Smooth muscle cell (in vitro differentiated cells): ENCODE data around the gene CST9L. TPM values are rescaled to one million over a fixed set of nuclear protein-coding genes. Genes with fewer than 3 reads are reported as not detected.

Experiments
- DNase-seq: peaks from one replicate; lab custom pipeline; 2025; ENCODE audit not compliant: unreplicated experiment; lab: John Stamatoyannopoulos, UW
- H2AFZ ChIP-seq: fragments of 200-600 bp; sonication (generic); 2 replicates; pipeline ENCODE4 v1.6.0; 2016; ENCODE audit warnings: antibody characterized with exemption, low read depth, mild to moderate bottlenecking
- H3F3A ChIP-seq: fragments of 200-600 bp; sonication (generic); 2 replicates; pipeline ENCODE4 v1.6.0; 2017; ENCODE audit warnings: antibody characterized with exemption, low read depth
- H3K27ac ChIP-seq: fragments of 200-600 bp; sonication (generic); 2 replicates; pipeline ENCODE4 v1.5.1; 2016; ENCODE audit warnings: low read depth, mild to moderate bottlenecking
- H3K27me3 ChIP-seq: fragments of 200-600 bp; sonication (generic); 2 replicates; pipeline ENCODE4 v1.6.1; 2016; ENCODE audit warnings: low read depth, mild to moderate bottlenecking
- H3K36me3 ChIP-seq: fragments of 200-600 bp; sonication (generic); 2 replicates; pipeline ENCODE4 v1.5.1; 2016; ENCODE audit warnings: low read depth
- H3K4me1 ChIP-seq: fragments of 200-600 bp; sonication (generic); 2 replicates; pipeline ENCODE4 v1.5.1; 2016; ENCODE audit warnings: low read depth
- H3K4me2 ChIP-seq: fragments of 200-600 bp; sonication (generic); 2 replicates; pipeline ENCODE4 v1.6.0; 2016; ENCODE audit warnings: mild to moderate bottlenecking
- H3K4me3 ChIP-seq: fragments of 200-600 bp; sonication (generic); 2 replicates; pipeline ENCODE4 v1.5.1; 2016; ENCODE audit warnings: mild to moderate bottlenecking
- H3K79me2 ChIP-seq: fragments of 200-600 bp; sonication (generic); 2 replicates; pipeline ENCODE4 v1.6.0; 2016; ENCODE audit warnings: low read depth, mild to moderate bottlenecking
- H3K9ac ChIP-seq: fragments of 200-600 bp; sonication (generic); 2 replicates; pipeline ENCODE4 v1.6.0; 2016; ENCODE audit warnings: low read depth
- H3K9me3 ChIP-seq: fragments of 200-600 bp; sonication (generic); replicated peaks from 2 replicates; pipeline ENCODE4 v1.5.1; 2016; ENCODE audit warnings: low read depth
- H4K20me1 ChIP-seq: fragments of 200-600 bp; sonication (generic); 2 replicates; pipeline ENCODE4 v1.6.0; 2016; ENCODE audit warnings: low read depth
- WGBS: methylation state at CpG from one replicate; pipeline ENCODE4 v1.1.7; 2016; ENCODE audit warnings: low lambda C conversion rate; 5-methylcytosine and 5-hydroxymethylcytosine counted together
- polyA plus RNA-seq: library from polyadenylated mRNA; unstranded; fragments of >200 nt; fragmentation: Nextera tagmentation; extraction: Ambion mirVana; gene quantifications from 2 replicates; pipeline ENCODE4 v1.2.1, GENCODE V29; 2016
- total RNA-seq: library from RNA; depleted of rRNA; stranded (reverse); fragments of >200 nt; gene quantifications from 2 replicates; pipeline ENCODE4 v1.2.3, GENCODE V29; 2014
- TF ChIP-seq, protein P1 (sequence below): fragments of 200-600 bp; sonication (generic); IDR thresholded peaks from 2 replicates; pipeline ENCODE4 v1.5.1; 2017; ENCODE audit warnings: borderline replicate concordance, mild to moderate bottlenecking, antibody characterized with exemption; ENCODE audit not compliant: insufficient read depth, poor library complexity, severe bottlenecking

CST9L gene
- total and polyA plus RNA-seq, 2 experiments from 2014 or later = not detected

DNA sequence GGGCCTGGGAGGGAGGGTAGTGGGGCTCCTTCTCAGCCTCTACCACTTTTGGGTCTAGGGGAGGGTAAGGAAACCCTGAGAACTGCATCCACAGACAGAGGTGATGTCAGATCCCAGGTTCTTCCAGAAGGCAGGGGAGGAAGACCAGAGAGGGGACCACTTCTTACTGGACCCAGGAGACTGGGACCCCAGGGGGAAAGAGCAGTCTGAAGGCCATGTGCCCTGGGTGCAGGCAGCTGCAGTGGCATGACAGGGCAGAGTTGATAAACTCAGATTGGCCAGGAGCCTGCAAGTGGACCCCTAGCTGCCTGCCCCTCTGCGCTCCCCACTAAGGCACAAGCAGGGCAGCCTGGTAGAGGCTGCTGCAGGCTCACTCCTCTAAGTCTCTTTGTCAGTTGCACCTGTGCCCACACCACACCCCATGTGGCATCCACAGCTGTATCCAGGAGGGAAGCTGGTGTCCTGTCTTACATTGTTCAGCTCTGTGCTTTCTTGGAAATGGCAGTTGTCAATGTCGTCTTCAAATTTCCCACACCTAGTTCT is 2.7 kb downstream of the CST9L start:
- Histone ChIP-seq H3K4me2 (no peak overlapping the region), H4K20me1 (no peaks in the 10 kb centered on the region), H3K27me3 (peaks cover 2% of the 10 kb centered on the region), H3K4me3 (no peak overlapping the region), H3K9ac (no peak overlapping the region), H2AFZ (no peak overlapping the region), H3K36me3 (no peaks in the 10 kb centered on the region), H3K79me2 (no peaks in the 10 kb centered on the region), H3K4me1 (no peaks in the 10 kb centered on the region), H3K9me3 (peaks cover 6% of the 10 kb centered on the region), H3K27ac (no peak overlapping the region), H3F3A (no peaks in the 10 kb centered on the region)
- DNase-seq = no peak
- 98% methylated on average over 2 of the region's 2 CpGs for WGBS
- TF ChIP-seq, protein P1, sequence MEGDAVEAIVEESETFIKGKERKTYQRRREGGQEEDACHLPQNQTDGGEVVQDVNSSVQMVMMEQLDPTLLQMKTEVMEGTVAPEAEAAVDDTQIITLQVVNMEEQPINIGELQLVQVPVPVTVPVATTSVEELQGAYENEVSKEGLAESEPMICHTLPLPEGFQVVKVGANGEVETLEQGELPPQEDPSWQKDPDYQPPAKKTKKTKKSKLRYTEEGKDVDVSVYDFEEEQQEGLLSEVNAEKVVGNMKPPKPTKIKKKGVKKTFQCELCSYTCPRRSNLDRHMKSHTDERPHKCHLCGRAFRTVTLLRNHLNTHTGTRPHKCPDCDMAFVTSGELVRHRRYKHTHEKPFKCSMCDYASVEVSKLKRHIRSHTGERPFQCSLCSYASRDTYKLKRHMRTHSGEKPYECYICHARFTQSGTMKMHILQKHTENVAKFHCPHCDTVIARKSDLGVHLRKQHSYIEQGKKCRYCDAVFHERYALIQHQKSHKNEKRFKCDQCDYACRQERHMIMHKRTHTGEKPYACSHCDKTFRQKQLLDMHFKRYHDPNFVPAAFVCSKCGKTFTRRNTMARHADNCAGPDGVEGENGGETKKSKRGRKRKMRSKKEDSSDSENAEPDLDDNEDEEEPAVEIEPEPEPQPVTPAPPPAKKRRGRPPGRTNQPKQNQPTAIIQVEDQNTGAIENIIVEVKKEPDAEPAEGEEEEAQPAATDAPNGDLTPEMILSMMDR = no peak

DNA sequence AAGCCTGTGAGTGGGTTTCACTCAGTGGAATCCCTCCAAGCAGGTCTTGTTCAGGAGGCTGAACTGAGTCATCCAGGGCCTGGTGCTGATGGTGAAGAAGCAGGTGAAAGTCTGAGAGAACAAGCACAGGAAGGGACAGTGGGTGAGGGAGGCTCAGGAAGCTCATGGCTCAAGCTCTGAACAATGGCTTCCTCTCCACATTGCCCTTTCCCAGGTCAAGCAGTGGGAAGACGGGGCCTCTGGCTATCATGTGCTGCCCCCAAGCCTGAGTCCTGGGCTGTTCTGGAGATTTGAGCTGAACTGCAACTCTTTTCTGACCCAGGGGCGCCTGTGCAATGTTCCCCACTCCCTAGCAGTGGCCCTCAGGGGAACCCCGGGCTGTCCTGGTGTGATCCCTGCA is 3.4 kb downstream of the CST9L start:
- Histone ChIP-seq H3K9ac (no peak overlapping the region), H3K4me3 (no peak overlapping the region), H3K27ac (no peak overlapping the region), H3K4me2 (no peak overlapping the region), H3K27me3 (peaks cover 2% of the 10 kb centered on the region), H3K79me2 (no peaks in the 10 kb centered on the region), H2AFZ (no peak overlapping the region), H4K20me1 (no peaks in the 10 kb centered on the region), H3K9me3 (peaks cover 6% of the 10 kb centered on the region), H3K36me3 (no peaks in the 10 kb centered on the region), H3F3A (no peaks in the 10 kb centered on the region), H3K4me1 (no peaks in the 10 kb centered on the region)
- no peak for DNase-seq
- WGBS = 84% methylated on average over 3 of the region's 3 CpGs
- TF ChIP-seq, protein P1 = no peak

DNA sequence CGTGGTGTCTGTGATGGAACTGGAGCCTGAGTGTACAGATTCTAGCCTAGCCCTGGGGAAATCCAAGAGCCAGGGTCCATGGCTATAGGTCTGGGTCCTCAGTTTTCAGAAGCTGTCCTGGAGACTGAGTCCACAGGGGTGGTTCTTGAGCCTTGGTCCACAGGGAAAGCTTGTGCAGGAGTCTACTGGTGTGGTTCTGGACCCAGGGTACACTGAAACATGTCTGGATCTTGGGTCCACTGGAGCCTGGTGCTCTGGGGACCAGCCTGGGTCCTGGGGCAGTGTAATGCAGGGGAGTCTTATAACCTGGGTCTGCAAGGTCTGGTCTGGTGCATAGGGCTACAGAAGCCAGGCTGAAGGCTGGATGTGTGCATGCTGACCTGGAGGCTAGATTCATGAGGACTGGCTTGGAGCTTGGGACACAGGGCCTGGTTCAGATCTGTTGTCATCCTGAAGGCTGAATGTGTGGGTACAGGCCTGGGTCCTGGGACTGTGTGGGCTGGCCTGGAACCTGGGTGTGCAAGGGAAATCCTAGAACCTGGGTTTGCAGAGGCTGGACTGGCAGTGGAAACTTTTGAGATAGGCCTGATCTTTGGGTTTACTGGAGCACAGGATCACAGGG is 5.5 kb downstream of the CST9L start:
- Histone ChIP-seq H3K4me2 (no peak overlapping the region), H3K27me3 (peaks cover 2% of the 10 kb centered on the region), H3K4me1 (no peaks in the 10 kb centered on the region), H3K9me3 (peaks cover 6% of the 10 kb centered on the region), H3F3A (no peaks in the 10 kb centered on the region), H3K9ac (no peak overlapping the region), H3K36me3 (no peaks in the 10 kb centered on the region), H4K20me1 (no peaks in the 10 kb centered on the region), H3K4me3 (no peak overlapping the region), H3K79me2 (no peaks in the 10 kb centered on the region), H2AFZ (no peak overlapping the region), H3K27ac (no peak overlapping the region)
- DNase-seq = no peak
- TF ChIP-seq, protein P1 = no peak
- 69% methylated on average over 1 of the region's 1 CpG for WGBS

DNA sequence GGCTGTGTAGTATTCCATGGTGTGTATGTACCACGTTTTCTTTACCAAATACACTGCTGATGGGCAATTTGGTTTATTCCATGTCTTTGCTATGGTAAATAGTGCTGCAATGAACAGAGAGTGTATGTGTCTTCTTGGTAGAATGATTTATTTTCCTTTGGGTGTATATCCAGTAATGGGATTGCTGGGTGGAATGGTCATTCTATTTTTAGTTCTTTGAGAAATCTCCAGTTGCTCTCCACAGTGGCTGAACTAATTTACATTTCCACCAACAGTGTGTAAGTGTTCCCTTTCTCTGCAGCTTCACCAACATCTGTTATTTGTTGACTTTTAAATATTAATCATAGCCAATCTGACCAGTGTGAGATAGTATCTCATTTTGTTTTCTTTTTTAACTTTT is 13.9 kb downstream of the CST9L start:
- no peaks in the 10 kb centered on the region for H3K9me3 ChIP-seq
- H3K79me2 ChIP-seq = no peaks in the 10 kb centered on the region
- H3F3A ChIP-seq = no peaks in the 10 kb centered on the region
- H3K4me1 ChIP-seq = no peaks in the 10 kb centered on the region
- WGBS = 63% methylated on average over 1 of the region's 1 CpG
- H3K36me3 ChIP-seq = no peaks in the 10 kb centered on the region
- no peaks in the 10 kb centered on the region for H3K27me3 ChIP-seq
- H2AFZ ChIP-seq = no peak overlapping the region
- H4K20me1 ChIP-seq = no peaks in the 10 kb centered on the region
- DNase-seq = no peak
- no peak overlapping the region for H3K4me2 ChIP-seq
- no peak overlapping the region for H3K9ac ChIP-seq
- TF ChIP-seq, protein P1 = no peak
- H3K4me3 ChIP-seq = no peak overlapping the region
- H3K27ac ChIP-seq = no peak overlapping the region
